AG10803 (cell line): Measurements from ENCODE around the gene U2AF1L4.
A peak's percentile ranks its signal among the peaks of the same experiment; 100 is the strongest.

Source experiments
- DNase-seq: peaks from one replicate; pipeline ENCODE4 v3.0.0; 2010; ENCODE audit warnings: low read depth
- H3K4me3 ChIP-seq: 2 replicates; pipeline ENCODE4 v1.5.1; 2011; ENCODE audit warnings: mild to moderate bottlenecking, low read length, control low read depth
- CTCF ChIP-seq: conservative IDR thresholded peaks from 2 replicates; pipeline ENCODE4 v1.5.1; 2011; ENCODE audit warnings: mild to moderate bottlenecking, low read length, control low read depth, inconsistent platforms

Gene U2AF1L4

DNA sequence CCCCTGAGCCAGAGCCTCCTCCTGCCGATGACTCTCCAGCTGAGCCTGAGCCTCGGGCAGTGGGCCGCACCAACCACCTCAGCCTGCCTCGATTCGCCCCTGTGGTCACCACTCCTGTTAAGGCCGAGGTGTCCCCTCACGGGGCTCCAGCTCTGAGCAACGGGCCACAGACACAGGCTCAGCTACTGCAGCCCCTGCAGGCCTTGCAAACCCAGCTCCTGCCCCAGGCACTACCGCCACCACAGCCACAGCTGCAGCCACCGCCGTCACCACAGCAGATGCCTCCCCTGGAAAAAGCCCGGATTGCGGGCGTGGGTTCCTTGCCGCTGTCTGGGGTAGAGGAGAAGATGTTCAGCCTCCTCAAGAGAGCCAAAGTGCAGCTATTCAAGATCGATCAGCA lies 23.8 kb downstream of the U2AF1L4 start:
- H3K4me3 ChIP-seq, result no peak overlapping the region
- DNase-seq, result no peak
- no peak for TF ChIP-seq CTCF

GRCh38 chr19:35720648-35721047 lies 24.6 kb downstream of the U2AF1L4 start:
- DNase-seq, result no peak
- no peak overlapping the region for H3K4me3 ChIP-seq
- TF ChIP-seq CTCF, result no peak

DNA sequence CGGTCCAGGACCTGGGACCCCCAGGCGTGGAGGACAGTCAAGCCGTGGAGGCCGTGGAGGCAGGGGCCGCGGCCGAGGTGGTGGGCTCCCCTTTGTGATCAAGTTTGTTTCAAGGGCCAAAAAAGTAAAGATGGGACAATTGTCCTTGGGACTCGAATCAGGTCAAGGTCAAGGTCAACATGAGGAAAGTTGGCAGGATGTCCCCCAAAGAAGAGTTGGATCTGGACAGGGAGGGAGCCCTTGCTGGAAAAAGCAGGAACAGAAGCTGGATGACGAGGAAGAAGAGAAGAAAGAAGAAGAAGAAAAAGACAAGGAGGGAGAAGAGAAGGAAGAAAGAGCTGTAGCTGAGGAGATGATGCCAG lies 25.1 kb downstream of the U2AF1L4 start:
- DNase-seq, result no peak
- H3K4me3 ChIP-seq, result no peak overlapping the region
- no peak for TF ChIP-seq CTCF

DNA sequence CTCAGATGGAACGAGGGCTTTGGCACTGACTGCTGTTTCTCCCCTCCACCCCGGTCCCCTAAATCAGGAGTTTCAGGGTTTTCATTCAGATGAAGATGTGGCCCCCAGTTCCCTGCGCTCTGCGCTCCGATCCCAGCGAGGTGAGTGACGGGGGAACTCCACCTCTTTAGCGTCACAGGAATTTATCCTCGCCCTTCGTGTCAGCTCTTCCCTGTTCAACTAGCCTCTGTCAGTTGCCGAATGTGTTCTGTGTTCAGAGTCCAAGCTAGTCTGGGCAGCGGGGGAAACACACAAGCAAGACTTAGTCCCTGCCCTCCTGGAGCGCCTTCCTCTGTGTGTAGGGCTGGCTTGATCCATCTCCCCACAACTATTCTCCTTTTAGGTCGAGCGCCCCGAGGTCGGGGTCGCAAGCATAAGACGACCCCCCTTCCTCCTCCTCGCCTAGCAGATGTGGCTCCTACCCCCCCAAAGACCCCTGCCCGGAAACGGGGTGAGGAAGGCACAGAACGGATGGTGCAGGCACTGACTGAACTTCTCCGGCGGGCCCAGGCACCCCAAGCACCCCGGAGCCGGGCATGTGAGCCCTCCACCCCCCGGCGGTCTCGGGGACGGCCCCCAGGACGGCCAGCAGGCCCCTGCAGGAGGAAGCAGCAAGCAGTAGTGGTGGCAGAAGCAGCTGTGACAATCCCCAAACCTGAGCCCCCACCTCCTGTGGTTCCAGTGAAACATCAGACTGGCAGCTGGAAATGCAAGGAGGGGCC lies 25.6 kb downstream of the U2AF1L4 start:
- no peak for TF ChIP-seq CTCF
- H3K4me3 ChIP-seq, result peak overlapping the region; percentile 91
- DNase-seq, result no peak

DNA sequence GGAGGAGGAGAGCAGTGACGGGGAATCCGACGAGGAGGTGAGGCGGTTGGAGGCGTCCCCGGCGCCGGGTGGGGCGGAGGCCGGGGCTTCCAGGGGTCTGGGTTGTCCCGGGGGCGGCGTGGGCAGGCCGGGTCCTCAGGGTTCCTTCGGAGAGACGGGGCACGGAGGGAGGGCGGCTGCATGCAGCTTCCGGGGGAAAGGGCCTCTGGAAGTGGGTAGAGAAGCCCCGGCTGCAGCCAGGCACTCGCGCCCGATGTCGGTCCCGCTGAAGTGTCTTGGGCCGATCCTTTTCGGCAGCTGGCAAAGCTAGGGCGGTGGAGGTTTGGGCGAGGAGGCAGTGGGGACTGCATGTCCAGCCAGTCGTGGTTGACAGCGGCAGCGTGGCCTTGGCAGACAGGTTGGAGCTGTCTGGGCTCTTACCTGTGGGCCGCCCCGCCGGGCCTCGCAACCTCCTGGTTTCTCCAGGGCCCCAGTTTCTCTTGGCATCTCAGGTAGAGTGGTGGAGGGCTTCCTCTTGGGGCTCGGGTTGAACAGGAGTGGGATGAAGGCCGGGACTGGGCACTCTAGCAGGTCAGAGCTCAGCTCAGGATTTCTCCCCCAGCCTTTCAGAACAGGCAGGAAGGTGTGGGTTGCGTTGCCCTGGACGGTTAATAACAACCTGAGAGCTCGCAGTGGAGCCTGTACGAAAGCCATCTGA lies 26.7 kb downstream of the U2AF1L4 start:
- H3K4me3 ChIP-seq, result peak overlapping the region; percentile 91
- no peak for TF ChIP-seq CTCF
- DNase-seq, result peak; percentile 11

GRCh38 chr19:35717665-35718344 lies 27.4 kb downstream of the U2AF1L4 start, which contains the start of gene KMT2B:
KMT2B (plus strand) TSS chr19:35718003; CDS start chr19:35718019, 16 bp downstream.
- DNase-seq, result peak; percentile 94
- no peak for TF ChIP-seq CTCF
- peak within 1 kb of the TSS; percentile 91 for H3K4me3 ChIP-seq
